ENCODE data around the gene TADA3. TPM values are rescaled to one million over a fixed set of nuclear protein-coding genes. Genes with fewer than 3 reads are reported as not detected.

TADA3 gene
- polyA plus RNA-seq, 4 donors, result 41.1 to 59.0 (median 44.6) TPM

DNA sequence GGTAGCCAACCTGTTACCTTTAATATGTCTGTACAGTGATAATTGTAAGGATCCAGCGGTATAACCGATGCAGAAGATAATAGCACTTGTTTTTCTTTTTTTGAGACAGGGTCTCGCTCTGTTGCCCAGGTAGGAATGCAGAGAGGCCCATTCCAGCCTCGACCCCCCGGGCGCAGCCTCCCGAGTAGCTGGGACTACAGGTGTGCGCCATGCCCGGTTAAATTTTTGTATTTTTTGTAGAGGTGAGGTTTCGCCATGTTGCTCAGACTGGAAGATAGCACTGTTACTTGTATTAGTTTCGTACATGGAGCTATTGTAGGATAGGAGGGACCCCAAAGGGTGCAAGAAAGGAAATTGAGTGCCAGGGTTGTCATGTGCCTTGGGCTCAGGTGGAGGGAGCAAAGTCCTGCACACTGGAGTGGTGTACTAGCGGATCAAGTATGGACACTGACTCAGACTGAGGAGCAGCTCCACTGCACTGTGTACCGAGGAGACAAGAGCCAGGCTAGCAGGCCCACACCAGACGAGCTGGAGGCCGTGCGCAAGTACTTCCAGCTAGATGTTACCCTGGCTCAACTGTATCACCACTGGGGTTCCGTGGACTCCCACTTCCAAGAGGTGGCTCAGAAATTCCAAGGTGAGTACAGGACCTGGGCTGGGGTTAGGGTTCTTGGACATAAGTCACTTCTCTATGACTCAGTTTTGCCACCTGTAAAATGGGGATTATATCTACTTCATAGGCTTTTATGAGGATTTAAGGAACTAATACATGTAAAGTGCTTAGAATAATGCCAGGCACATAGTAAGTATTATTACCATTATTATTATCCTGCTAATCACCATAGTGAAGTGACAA is 41.5 kb downstream of the TADA3 start:
- FAIRE-seq (no peak), DNase-seq (peak; percentile 87 to 90)
- Histone ChIP-seq H3K27me3 (ENCODE audit: control insufficient read depth in 3 of 3, insufficient read depth in 3 of 3, low read length in 3 of 3) (no peaks in the 10 kb centered on the region), H3K27ac (ENCODE audit: low read depth in 1 of 3, low read length in 2 of 3) (peak overlapping the region; percentile 72 to 92 (median 89)), H3K4me3 (ENCODE audit: low read depth in 1 of 3, low read length in 3 of 3) (peak overlapping the region; percentile 17 to 72 (median 60)), H3K9me3 (ENCODE audit: control insufficient read depth in 2 of 2, insufficient read depth in 1 of 2, low read depth in 1 of 2, low read length in 1 of 2) (no peaks in the 10 kb centered on the region), H3K4me1 (ENCODE audit: control insufficient read depth in 3 of 3, insufficient read depth in 2 of 3, low read depth in 1 of 3, low read length in 2 of 3) (peaks cover 0 to 15% (median 3%) of the 10 kb centered on the region in 3 donors), H3K36me3 (ENCODE audit: control insufficient read depth in 3 of 3, insufficient read depth in 2 of 3, low read depth in 1 of 3, low read length in 3 of 3) (peaks cover 9 to 65% (median 10%) of the 10 kb centered on the region in 3 donors)
- WGBS, 3 donors, result 17 to 29% (median 18%) methylated on average over 17 of the region's 17 CpGs

DNA sequence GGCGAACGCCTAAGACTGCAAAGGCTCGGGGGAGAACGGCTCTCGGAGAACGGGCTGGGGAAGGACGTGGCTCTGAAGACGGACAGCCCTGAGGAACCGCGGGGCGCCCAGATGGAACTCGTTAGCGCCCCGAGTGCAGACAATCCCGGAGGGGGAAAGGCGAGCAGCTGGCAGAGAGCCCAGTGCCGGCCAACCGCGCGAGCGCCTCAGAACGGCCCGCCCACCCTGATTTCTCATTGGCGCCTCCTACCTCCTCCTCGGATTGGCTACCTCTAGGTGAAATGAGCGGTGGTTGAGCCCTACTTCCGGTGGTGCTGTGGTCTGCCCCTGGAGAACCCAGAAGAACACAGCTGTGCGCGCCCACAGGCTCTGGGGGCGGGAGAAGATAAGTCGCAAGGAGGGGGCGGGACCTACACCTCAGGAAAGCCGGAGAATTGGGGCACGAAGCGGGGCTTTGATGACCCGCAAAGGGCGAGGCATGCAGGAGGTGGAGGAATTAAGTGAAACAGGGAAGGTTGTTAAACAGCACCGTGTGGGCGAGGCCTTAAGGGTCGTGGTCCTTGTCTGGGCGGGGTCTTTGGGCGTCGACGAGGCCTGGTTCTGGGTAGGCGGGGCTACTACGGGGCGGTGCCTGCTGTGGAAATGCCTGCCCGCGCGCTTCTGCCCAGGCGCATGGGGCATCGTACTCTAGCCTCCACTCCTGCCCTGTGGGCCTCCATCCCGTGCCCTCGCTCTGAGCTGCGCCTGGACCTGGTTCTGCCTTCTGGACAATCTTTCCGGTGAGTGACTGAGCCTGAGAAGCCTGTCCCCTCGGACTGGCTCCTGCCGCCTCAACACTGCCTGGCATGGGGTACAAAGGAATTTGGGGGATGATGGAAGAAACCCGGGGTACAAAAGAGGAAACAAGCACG is 42.4 kb downstream of the TADA3 start, which contains the start of gene OGG1:
Gene OGG1, plus strand, starts transcription at position 308 of the 911 bp plus-strand sequence. Its CDS starts 335 bp downstream, at position 643.
- H3K4me3 ChIP-seq (ENCODE audit: low read depth in 1 of 3, low read length in 3 of 3), result peak within 1 kb of the TSS; percentile 37 to 72 (median 60)
- no peak for FAIRE-seq

DNA sequence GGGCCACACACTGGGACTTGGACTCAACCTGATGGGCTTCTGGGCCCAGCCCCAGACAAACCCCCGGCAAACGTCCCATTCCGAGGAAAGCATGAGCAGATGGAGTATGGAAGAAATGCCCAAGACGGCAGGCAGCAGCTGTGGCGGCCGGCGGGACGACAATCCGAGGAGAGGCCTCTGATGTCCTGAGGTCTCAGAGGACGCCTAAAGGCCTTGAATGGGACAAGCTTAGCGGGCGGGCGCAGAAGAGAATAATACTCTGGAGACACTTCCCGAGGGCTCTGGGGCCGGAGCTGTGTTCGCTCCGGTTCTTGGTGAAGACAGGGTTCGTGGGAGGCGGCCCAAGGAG is 43.0 kb downstream of the TADA3 start:
- WGBS, 3 donors, result 1 to 10% (median 8%) methylated on average over 19 of the region's 19 CpGs
- no peak for FAIRE-seq

More for the DNA sequence above, 42.4 kb downstream of the TADA3 start, which contains the start of gene OGG1:
- Histone ChIP-seq H3K27me3 (ENCODE audit: control insufficient read depth in 3 of 3, insufficient read depth in 3 of 3, low read length in 3 of 3) (no peaks in the 10 kb centered on the region), H3K4me1 (ENCODE audit: control insufficient read depth in 3 of 3, insufficient read depth in 2 of 3, low read depth in 1 of 3, low read length in 2 of 3) (peaks cover 0 to 15% (median 3%) of the 10 kb centered on the region in 3 donors), H3K9me3 (ENCODE audit: control insufficient read depth in 2 of 2, insufficient read depth in 1 of 2, low read depth in 1 of 2, low read length in 1 of 2) (no peaks in the 10 kb centered on the region), H3K36me3 (ENCODE audit: control insufficient read depth in 3 of 3, insufficient read depth in 2 of 3, low read depth in 1 of 3, low read length in 3 of 3) (peaks cover 12 to 66% (median 14%) of the 10 kb centered on the region in 3 donors), H3K27ac (ENCODE audit: low read depth in 1 of 3, low read length in 2 of 3) (peak within 1 kb of the TSS; percentile 72 to 92 (median 89))
- 0 to 1% (median 0%) methylated on average over 57 to 60 of the region's 60 CpGs for WGBS, 3 donors
- DNase-seq, result peak; percentile 99

DNA sequence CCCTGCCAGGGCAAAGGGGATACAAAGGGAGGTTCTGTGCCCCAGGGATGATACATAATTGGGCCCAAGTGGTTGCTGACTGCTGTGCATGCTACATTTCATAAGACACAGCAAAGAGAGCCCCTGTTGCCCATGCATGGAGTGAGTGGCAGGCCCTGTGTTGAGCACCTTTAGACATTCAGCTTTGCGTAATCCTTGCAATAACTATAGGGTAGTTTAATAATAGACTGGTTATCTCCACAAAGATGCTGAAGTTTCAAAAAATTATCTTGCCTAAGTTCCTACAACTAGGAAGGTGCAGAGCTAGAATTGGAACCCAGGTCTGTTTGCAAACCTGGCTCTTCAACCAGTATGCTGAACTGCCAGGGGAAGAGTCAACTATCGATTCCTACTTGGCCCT is 44.2 kb downstream of the TADA3 start:
- Histone ChIP-seq H3K36me3 (ENCODE audit: control insufficient read depth in 3 of 3, insufficient read depth in 2 of 3, low read depth in 1 of 3, low read length in 3 of 3) (peaks cover 11 to 70% (median 25%) of the 10 kb centered on the region in 3 donors), H3K4me1 (ENCODE audit: control insufficient read depth in 3 of 3, insufficient read depth in 2 of 3, low read depth in 1 of 3, low read length in 2 of 3) (peaks cover 0 to 15% (median 3%) of the 10 kb centered on the region in 3 donors), H3K4me3 (ENCODE audit: low read depth in 1 of 3, low read length in 3 of 3) (no peak overlapping the region), H3K27me3 (ENCODE audit: control insufficient read depth in 3 of 3, insufficient read depth in 3 of 3, low read length in 3 of 3) (no peaks in the 10 kb centered on the region), H3K27ac (ENCODE audit: low read depth in 1 of 3, low read length in 2 of 3) (peak overlapping the region in 1 of 3 donors; percentile 89), H3K9me3 (ENCODE audit: control insufficient read depth in 2 of 2, insufficient read depth in 1 of 2, low read depth in 1 of 2, low read length in 1 of 2) (no peaks in the 10 kb centered on the region)
- DNase-seq (peak in 1 of 2 donors; percentile 63), FAIRE-seq (no peak)
- WGBS, 3 donors, result 91 to 96% (median 94%) methylated on average over 2 of the region's 2 CpGs

More for the DNA sequence above, 43.0 kb downstream of the TADA3 start:
- H3K27ac ChIP-seq (ENCODE audit: low read depth in 1 of 3, low read length in 2 of 3), result peak overlapping the region; percentile 72 to 89 (median 84)
- no peaks in the 10 kb centered on the region for H3K9me3 ChIP-seq (ENCODE audit: control insufficient read depth in 2 of 2, insufficient read depth in 1 of 2, low read depth in 1 of 2, low read length in 1 of 2)
- peaks cover 0 to 15% (median 3%) of the 10 kb centered on the region in 3 donors for H3K4me1 ChIP-seq (ENCODE audit: control insufficient read depth in 3 of 3, insufficient read depth in 2 of 3, low read depth in 1 of 3, low read length in 2 of 3)
- peaks cover 11 to 66% (median 15%) of the 10 kb centered on the region in 3 donors for H3K36me3 ChIP-seq (ENCODE audit: control insufficient read depth in 3 of 3, insufficient read depth in 2 of 3, low read depth in 1 of 3, low read length in 3 of 3)
- peak overlapping the region; percentile 37 to 72 (median 60) for H3K4me3 ChIP-seq (ENCODE audit: low read depth in 1 of 3, low read length in 3 of 3)
- no peaks in the 10 kb centered on the region for H3K27me3 ChIP-seq (ENCODE audit: control insufficient read depth in 3 of 3, insufficient read depth in 3 of 3, low read length in 3 of 3)
- no peak for DNase-seq

DNA sequence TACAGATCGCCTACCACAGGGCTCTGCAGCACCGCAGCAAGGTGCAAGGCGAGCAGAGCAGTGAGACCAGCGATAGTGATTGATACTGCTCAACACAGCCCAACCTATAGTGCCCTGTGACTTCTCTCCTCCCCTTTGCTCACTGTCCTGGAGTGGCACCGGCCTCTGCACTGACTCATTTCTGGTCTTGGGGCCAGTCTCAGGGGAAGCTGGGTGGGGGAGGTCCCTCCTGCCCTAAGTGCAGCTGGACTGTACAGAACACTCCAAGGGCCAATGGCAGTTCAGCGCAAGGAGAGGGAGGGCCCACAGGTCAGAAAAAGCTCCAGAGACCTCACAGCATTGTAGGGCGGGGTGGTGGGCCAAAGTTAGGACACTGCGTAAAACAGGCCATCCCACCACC is 45.0 kb downstream of the TADA3 start:
- no peak for FAIRE-seq
- no peaks in the 10 kb centered on the region for H3K9me3 ChIP-seq (ENCODE audit: control insufficient read depth in 2 of 2, insufficient read depth in 1 of 2, low read depth in 1 of 2, low read length in 1 of 2)
- H3K4me3 ChIP-seq (ENCODE audit: low read depth in 1 of 3, low read length in 3 of 3), result no peak overlapping the region
- peaks cover 0 to 15% (median 3%) of the 10 kb centered on the region in 3 donors for H3K4me1 ChIP-seq (ENCODE audit: control insufficient read depth in 3 of 3, insufficient read depth in 2 of 3, low read depth in 1 of 3, low read length in 2 of 3)
- peak in 1 of 2 donors; percentile 79 for DNase-seq
- peak overlapping the region in 1 of 3 donors; percentile 76 for H3K27ac ChIP-seq (ENCODE audit: low read depth in 1 of 3, low read length in 2 of 3)
- peaks cover 11 to 70% (median 28%) of the 10 kb centered on the region in 3 donors for H3K36me3 ChIP-seq (ENCODE audit: control insufficient read depth in 3 of 3, insufficient read depth in 2 of 3, low read depth in 1 of 3, low read length in 3 of 3)
- WGBS, 3 donors, result 86 to 96% (median 91%) methylated on average over 8 of the region's 8 CpGs
- no peaks in the 10 kb centered on the region for H3K27me3 ChIP-seq (ENCODE audit: control insufficient read depth in 3 of 3, insufficient read depth in 3 of 3, low read length in 3 of 3)

DNA sequence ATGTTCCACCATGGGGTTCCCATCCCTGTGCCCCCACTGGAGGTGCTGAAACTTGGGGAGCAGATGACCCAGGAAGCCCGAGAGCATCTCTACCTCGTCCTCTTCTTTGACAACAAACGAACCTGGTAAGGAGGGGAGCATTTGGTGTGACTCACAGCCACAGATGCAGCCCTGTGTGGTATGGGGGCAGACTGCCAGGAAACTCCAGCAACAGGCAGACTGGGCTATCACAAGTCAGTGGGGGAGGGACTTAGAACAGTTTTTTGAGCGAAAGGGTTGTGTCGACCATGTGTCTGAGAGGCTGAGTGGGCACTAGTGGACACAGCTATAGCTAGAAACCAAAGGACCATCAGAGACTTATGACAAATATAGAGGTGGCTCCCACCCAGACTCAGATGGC is 45.9 kb downstream of the TADA3 start:
- H3K9me3 ChIP-seq (ENCODE audit: control insufficient read depth in 2 of 2, insufficient read depth in 1 of 2, low read depth in 1 of 2, low read length in 1 of 2), result no peaks in the 10 kb centered on the region
- H3K27ac ChIP-seq (ENCODE audit: low read depth in 1 of 3, low read length in 2 of 3), result peak overlapping the region in 1 of 3 donors; percentile 49
- H3K36me3 ChIP-seq (ENCODE audit: control insufficient read depth in 3 of 3, insufficient read depth in 2 of 3, low read depth in 1 of 3, low read length in 3 of 3), result peaks cover 11 to 70% (median 33%) of the 10 kb centered on the region in 3 donors
- 69 to 89% (median 81%) methylated on average over 5 of the region's 5 CpGs for WGBS, 3 donors
- no peak overlapping the region for H3K4me3 ChIP-seq (ENCODE audit: low read depth in 1 of 3, low read length in 3 of 3)
- FAIRE-seq (no peak), DNase-seq (no peak)
- peaks cover 0 to 13% (median 3%) of the 10 kb centered on the region in 3 donors for H3K4me1 ChIP-seq (ENCODE audit: control insufficient read depth in 3 of 3, insufficient read depth in 2 of 3, low read depth in 1 of 3, low read length in 2 of 3)
- no peaks in the 10 kb centered on the region for H3K27me3 ChIP-seq (ENCODE audit: control insufficient read depth in 3 of 3, insufficient read depth in 3 of 3, low read length in 3 of 3)

DNA sequence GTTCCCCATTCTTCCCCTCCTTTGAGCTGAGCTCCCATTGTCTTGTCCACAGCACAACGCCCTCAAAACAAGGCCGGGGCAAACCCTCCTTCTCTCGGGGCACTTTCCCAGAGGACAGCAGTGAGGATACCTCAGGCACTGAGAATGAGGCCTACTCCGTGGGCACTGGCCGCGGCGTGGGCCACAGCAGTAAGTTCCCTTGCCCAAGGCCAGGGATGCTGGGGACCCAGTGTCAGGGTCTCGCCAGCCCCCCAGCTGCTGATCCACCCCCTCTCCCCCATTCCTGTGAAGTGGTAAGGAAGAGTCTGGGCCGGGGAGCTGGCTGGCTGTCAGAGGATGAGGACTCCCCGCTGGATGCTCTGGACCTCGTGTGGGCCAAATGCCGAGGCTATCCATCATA is 46.8 kb downstream of the TADA3 start:
- Histone ChIP-seq H3K4me3 (ENCODE audit: low read depth in 1 of 3, low read length in 3 of 3) (no peak overlapping the region), H3K27me3 (ENCODE audit: control insufficient read depth in 3 of 3, insufficient read depth in 3 of 3, low read length in 3 of 3) (no peaks in the 10 kb centered on the region), H3K9me3 (ENCODE audit: control insufficient read depth in 2 of 2, insufficient read depth in 1 of 2, low read depth in 1 of 2, low read length in 1 of 2) (no peaks in the 10 kb centered on the region), H3K36me3 (ENCODE audit: control insufficient read depth in 3 of 3, insufficient read depth in 2 of 3, low read depth in 1 of 3, low read length in 3 of 3) (peaks cover 11 to 77% (median 33%) of the 10 kb centered on the region in 3 donors), H3K27ac (ENCODE audit: low read depth in 1 of 3, low read length in 2 of 3) (no peak overlapping the region), H3K4me1 (ENCODE audit: control insufficient read depth in 3 of 3, insufficient read depth in 2 of 3, low read depth in 1 of 3, low read length in 2 of 3) (peaks cover 0 to 12% (median 0%) of the 10 kb centered on the region in 3 donors)
- no peak for DNase-seq
- 92 to 94% (median 92%) methylated on average over 12 of the region's 12 CpGs for WGBS, 3 donors
- FAIRE-seq, result no peak

DNA sequence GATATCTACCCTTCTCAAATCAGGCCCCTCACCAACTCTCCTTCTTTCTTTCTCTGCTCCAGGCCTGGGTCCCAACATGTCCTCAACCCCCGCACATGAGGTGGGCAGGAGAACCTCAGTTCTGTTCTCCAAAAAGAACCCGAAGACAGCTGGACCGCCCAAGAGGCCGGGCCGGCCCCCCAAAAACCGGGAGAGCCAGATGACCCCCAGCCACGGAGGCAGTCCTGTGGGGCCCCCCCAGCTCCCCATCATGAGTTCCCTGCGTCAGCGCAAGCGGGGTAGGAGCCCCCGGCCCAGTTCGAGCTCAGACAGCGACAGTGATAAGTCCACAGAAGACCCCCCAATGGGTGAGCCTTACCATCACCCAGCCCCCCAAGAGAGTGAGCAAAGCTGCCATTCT is 48.1 kb downstream of the TADA3 start:
- no peaks in the 10 kb centered on the region for H3K27me3 ChIP-seq (ENCODE audit: control insufficient read depth in 3 of 3, insufficient read depth in 3 of 3, low read length in 3 of 3)
- WGBS, 3 donors, result 94 to 98% (median 96%) methylated on average over 13 of the region's 13 CpGs
- DNase-seq (no peak), FAIRE-seq (no peak)
- H3K9me3 ChIP-seq (ENCODE audit: control insufficient read depth in 2 of 2, insufficient read depth in 1 of 2, low read depth in 1 of 2, low read length in 1 of 2), result no peaks in the 10 kb centered on the region
- H3K4me1 ChIP-seq (ENCODE audit: control insufficient read depth in 3 of 3, insufficient read depth in 2 of 3, low read depth in 1 of 3, low read length in 2 of 3), result peaks cover 0 to 11% (median 0%) of the 10 kb centered on the region in 3 donors
- H3K27ac ChIP-seq (ENCODE audit: low read depth in 1 of 3, low read length in 2 of 3), result no peak overlapping the region
- H3K4me3 ChIP-seq (ENCODE audit: low read depth in 1 of 3, low read length in 3 of 3), result no peak overlapping the region
- peaks cover 11 to 91% (median 41%) of the 10 kb centered on the region in 3 donors for H3K36me3 ChIP-seq (ENCODE audit: control insufficient read depth in 3 of 3, insufficient read depth in 2 of 3, low read depth in 1 of 3, low read length in 3 of 3)
